Anterior cingulate cortex (tissue), 58 donors: ENCODE measurements around the gene AGMO.
A peak's percentile ranks its signal among the peaks of the same experiment; 100 is the strongest.

Experiments
- DNase-seq, 58 donors: peaks; one replicate each; lab custom pipeline; 2025; lab: John Stamatoyannopoulos, UW

The AGMO gene

DNA sequence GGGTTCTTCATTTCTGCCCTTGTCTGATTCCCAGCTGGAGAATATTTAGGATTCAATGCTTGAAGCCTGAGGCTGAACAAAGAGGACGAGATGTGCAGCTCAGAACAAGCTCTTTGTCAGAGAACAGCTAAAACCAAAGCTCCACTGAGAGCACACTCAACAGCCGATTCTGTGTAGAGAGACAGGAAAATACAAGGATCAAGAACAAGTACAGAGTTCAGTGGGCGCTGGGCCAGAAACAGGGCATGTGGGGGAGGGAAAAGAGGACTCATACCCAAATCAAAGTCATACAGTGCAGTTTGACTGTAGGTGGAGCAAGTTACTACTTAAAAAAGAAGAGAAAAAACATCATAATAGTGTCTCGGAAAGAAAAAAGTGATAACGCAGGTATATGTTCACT is at the start of gene AGMO:
Gene AGMO (minus strand): TSS at position 181 of the 400 bp plus-strand sequence.
- peak in 54 of 58 donors; percentile 1 to 82 (median 40) for DNase-seq

DNA sequence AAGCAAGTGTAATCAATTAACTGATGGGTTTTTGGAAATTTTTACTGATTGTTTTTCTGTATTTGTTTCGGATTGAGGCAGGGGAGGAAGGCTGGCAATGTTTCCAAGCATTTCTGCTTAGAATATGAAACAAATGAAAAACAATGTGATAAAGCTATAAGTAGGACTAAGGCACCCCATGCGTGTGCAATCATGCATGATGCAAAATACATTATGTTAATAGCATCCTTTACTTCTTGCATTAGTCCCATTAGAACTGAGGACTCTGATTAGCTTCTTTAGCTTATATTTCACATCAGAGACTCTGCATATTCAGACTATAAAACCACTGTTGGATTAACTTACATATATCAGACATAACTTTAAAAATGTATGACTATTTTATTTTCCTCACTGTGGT is 48.7 kb upstream of the AGMO start:
- DNase-seq: no peak

DNA sequence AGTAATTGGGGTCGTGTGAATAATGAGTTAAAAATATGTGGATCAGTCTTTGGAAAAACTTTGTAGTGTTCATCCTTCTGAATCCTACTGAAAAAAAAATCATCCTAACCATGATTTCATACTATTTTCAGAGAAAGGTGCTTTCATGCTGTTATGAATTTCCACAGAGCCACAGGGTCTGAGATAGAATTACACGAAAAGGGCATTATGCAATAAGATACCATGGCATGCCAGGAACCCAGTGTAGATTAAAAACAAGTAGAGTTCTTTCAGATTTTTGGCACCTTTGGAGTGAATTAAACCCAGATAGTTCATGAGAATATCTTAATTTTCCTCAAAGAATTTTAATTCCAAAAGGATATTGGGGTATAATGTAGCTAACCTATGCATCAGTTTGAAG is 47.5 kb upstream of the AGMO start:
- DNase-seq: no peak

DNA sequence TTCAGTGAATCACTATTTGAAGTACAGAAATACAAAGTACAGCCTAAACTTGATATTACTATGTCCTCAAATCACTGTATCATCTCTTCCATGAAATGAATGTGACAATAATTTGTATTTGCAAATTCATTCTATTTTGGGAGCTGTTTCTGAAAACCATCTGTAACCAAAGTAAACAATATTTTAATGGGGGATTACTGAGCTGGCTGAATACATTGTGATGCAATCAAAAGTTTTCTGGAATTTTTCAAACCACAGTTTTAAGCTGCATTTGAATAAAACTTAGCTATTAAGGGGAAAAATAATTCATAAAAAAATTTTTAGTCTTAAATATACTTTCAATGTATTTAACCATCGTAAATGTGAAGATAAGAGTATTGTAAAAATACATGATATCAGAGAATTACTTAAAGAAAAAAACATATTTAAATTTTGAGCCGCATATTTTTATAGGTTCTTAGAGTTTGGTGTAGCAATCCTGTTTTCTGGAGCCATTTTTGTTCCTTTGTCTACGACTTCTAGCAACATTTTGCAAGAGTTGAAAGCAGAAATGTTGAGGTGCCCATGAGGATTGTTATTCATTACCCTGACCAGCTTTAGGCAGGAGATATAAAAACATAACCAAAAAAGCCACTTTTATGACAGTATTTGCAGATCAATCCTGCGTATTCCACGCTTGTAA is 45.9 kb upstream of the AGMO start:
- no peak for DNase-seq

DNA sequence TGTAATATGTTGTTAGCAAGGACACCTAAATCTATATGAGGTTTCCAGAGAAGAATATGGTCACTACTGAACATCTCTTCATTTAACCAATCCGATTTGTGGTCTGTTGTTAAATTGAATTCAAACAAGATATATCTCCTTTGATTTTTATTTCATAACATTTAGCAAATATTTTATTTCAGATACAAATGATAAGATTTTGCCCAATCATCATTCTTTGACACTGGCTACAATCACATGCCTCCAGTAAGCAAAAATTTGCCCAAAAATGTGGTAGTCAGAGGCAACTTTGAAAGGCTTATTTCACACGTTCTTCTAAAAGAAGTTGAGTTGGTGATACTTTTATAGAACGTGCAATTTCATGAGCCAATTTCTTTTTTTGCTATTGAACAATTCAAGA is 44.7 kb upstream of the AGMO start:
- no peak for DNase-seq

DNA sequence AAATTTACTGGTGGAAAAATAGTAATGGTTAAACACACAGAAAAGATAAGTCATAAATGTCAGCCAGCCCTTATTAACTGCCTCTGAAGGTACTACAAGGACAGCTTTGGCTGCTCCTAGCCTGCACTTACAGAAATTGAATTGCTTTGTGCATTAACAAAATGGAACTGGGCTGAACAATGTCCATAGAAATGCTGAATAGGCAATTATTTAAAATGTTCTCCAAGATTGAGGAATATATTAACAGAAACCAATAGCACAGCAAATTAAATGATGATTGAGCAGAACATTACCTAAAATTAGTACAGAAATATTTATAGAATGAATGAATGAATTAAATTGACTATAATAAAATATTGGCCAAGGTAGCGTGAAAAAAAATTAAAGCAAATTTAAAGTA is 42.4 kb upstream of the AGMO start:
- DNase-seq: no peak

DNA sequence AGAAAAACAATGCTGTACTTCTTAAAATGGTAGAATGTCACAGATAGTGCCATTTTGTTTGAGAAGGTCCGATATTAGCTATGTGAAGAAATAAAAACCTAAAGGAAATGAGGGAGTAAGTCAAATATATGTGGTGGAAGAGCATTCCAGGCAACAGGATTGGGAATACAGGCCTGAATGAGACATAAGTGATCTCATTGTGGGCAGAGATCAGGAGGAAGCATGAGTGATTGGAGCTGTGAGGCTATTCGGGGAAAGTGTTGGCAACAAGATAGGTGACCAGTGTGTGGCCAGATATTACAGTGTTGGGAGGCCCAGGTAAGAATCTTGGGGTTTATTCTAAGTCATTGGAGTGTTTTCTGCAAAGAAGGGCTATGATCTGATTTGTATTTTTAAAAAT is 41.3 kb upstream of the AGMO start:
- no peak for DNase-seq

DNA sequence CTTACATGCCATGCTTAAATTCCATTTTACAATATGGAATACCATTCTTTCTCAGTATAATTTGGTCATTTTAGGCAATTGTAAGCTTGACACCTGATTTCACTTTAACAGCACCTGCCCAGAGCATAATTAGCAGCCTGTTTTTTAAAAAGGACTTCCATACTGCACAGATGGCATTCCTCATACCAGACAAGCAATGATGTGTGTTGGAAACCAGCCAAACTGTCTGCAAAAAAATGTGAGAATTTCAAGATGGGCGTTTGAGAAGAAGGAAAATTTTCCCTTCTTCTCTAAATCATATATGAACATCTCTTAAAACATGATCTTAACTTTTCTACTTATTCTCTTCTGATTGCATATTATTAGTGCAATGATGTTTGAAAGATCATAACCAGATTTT is 40.4 kb upstream of the AGMO start:
- no peak for DNase-seq

DNA sequence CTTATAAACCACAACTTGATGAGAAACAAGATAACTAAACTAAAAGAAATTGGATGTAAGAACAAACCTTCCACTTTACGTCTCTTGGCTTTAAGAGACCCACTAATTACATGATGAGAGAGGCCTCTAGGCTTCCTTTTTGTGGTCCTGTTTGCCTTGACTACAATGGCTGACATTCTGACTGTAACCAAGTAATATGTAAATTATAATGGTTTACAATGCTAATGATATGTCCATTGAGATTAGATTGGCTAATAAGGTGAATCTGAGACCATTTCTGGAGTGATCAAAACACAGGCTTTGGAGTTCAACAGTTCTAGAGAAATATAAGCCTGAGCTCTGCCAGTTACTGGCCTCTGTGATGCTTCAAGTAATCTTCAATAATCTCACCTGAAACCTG is 39.4 kb upstream of the AGMO start:
- DNase-seq: no peak

DNA sequence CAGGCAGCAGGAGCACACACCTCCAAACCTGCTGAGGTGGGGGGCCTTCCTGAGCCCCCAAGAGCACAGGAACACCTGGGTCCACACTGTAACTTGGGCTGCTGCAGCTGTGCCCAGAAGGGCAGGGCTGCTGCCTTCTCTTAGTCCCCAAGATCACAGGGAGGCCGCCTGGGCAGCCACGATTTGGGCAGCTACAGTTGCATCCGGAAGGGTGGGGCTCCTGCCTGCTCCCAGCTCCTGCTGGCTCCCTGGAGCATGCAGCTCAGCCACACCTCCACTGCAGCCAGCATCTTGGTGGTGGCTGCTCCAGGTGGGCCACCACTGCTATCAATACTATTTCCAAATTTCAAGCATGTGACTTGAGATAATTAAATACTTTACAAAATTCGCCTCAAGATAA is 38.5 kb upstream of the AGMO start:
- no peak for DNase-seq

DNA sequence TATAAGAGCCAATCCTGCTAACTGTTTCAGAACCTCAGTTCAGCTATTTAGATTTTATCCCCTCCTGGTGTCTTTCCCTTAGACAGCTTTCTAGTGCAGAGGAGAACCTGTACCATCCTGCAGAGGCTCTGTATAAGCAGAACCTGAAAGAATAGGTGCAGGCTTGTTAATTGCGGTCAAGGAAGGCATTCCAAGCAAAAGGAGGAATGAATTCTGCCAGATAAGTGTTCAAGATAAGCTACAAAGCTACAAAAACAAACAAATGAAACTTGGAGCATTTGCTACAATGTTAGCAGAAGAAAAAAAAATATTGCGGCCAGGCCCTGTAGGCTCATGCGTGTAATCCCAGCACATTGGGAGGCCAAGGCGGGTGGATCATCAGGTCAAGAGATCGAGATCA is 32.6 kb upstream of the AGMO start:
- no peak for DNase-seq

DNA sequence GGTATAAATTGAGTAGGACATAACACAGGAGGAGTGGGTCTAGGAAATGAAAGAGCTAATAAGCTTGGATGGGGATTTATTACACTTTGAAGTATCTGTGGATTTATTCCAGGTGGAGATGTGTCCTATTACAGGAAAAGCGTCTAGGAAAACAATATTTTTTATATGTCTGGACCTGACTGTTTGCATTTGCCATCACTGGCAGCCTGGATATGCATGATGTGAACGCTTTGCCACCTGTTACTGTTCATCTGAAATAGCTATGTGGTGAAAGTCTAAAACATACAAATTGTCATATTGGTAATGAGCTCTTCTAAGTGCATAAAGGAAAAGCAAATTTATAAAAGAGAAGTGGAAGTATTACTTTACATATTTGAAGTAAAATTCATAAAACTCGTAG is 31.6 kb upstream of the AGMO start:
- no peak for DNase-seq

DNA sequence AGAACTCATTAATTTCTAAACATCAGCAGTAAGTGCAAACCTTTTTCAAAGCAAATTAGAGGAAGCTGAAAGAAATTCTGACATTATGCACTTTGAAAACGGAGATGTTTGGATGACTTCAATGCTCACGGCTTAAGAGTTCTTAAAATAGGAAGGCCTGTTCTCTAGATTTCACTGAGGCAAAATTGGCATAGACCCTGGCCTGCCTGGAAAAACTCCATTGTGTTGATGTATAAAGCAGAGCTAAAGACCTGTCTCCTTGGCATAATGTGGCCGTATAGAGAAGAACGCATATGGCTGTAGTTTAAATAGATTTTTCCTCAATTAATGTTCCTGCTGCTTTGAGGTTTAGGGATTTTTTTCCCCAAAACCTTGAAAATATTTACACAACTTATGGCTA is 24.5 kb upstream of the AGMO start:
- no peak for DNase-seq

DNA sequence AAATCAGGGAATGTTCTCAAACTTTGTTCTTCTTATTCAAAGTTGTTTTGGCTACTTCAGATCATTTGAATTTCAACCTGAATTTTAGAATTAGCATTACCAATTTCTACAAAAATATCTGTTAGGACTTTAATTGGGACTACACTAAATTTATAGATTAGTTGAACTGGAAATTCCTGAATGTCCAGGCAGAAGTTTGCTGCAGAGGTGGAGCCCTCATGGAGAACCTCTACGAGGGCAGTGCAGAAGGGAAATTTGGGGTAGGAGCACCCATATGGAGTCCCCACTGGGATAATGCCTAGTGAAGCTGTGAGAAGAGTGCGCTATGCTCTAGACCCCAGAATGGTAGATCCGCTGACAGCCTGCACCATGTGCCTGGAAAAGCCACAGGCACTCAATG is 22.8 kb upstream of the AGMO start:
- DNase-seq: no peak

DNA sequence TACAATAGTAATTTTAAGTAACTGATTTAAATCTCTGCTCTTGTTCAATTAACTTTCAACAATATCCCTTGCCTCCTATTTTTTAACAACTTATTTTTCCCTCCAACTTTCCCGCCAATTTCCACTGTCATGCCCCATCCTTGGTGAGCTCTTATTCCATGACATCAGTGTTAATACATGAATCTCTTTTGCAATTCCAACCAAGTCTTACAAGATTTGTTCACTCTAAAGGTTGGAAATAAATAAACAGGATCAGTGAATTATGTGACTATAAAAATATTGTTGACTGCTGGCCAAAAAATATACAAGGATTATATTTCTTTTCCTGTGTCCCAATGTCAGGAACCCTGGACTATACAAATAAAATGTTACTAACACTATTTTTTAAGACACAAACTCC is 21.0 kb upstream of the AGMO start:
- DNase-seq: no peak

DNA sequence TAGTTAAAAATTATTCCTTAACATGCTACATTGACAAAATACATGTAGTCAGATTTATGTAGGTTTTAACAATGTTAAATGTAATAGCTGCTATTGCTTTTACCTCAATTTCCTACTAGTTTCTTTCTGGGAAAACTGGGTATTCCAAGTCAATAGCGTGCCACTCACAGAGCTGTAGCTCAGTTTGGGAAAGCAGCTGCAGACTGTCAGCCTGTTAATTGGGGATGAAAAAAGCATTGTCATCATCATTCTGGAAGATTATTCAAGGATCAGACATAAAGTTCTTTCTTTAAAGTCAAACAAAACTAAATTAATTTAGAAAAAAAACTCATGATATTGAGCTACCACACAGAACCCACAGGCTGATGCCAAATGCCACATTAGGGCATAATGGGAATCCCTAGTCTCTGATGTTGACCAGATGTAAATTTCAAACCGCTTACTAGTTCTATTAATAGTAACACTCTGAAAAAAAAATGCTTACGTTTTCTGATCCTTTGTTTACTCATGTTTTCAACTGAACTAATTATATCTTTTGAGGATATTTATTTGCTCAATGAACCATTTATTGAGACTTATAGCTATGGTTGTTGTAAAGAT is 19.6 kb upstream of the AGMO start:
- DNase-seq: no peak

DNA sequence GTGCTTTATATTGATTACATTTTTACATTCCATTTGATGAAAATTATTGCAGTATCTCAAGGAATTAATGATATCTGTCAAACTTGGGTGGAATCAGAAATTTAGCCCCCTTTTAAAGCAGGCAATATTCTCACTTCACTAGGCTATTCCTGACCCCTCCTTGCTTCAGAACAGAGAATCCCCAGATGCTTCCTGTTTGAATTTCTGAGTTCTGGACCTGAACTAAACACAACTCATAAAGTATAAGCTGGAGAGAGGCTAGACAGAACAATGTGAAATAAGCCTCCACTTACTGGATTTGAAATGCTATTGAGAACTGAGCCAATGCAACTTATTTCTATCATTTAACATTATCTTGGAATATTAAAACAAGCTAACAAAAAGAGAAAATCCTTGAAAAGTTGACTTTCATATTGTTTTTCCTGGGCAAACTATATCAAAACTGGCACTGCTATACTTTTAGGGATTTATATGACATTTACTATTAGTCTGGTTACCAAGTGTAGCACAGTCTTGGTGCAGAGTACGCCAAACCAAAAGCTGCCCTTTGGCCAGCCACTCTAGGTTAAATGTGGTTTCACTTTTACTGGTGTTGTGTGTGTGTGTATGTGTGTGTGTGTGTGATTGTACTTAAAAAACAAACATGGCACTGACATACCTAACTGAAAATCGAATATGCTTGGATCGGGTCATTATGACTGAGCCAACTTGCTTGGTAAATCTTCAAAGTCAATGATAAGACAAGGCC is 19.0 kb upstream of the AGMO start:
- no peak for DNase-seq

DNA sequence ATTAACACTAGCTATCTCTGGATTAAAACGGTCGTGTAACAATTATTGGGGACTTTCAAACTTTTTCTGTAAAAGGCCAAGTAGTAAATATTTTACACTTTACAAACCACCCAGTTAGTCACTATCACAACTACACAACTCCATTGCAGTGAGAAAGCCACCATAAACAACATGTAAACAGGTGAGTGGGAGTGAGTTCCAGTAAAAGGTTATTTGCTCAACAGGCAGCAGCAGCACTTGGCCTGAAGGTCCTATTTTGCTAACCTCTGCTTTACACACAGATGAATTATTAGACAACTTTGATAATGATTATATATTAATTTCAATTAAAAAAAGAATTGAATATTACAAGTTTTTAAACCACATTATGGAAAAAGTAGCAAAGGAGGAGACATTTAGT is 15.8 kb upstream of the AGMO start:
- DNase-seq: no peak

DNA sequence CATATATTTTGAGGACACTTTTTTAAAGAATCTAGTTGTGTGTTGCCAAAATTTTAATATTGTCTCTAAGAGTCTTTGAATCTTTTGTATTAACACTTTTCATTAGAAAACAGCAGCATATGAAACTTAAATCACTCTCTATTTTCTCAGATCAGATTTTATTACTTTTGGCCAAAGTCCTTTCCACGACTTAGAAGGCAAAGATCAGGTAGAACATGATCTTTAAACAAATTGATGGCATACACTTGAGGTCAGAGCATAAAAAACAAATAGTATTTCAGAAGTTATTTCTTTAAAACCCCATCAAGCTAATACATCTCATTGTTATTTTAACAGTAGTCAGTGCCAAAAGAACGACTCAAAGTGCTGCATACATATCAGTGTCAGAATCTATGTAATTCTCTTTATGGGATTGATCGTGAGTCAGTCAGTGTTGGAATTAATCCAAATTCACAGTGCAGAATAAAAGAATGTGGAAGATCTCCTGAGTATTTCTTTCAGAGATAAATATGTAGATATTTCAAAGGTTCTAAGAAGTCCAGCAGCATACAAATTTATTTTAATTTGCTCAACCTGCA is 9.6 kb upstream of the AGMO start:
- no peak for DNase-seq

DNA sequence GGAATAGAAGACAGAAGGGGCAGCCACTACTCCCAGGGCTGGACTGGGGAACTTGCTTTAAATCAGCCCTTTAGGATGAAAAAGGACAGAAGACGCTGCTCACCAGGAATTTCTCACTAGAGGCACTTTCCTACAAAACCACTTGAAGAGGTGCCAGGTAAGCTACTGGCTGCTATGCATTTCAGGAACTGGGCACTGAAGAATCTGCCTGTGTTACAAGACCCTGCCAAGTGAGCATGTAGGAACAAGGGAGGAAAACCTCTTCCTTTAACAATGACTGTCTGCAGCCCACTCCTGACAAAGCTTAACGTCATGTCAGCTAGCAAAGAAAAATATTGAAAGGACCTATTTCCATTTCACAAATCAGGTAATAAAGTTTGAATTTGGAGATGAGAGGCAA is 5.8 kb upstream of the AGMO start:
- DNase-seq: no peak

DNA sequence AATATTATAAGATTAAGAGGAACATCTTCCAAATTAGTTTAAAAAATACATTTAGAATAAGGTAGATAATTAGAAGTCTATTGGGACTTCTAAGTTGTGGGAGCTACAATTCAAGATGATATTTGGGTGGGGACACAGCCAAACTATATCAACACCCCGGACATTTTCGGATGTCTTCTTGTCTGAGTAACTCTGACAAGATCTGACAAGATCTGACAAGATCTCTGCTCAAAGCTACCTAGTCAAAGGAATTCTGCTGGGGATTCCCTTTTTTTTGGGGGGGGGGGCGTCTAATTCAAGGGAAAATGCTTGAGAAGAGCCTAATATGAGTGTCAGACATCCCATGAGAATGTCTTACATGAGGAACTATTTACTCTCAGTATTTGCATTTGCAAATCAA is 5.2 kb upstream of the AGMO start:
- DNase-seq: no peak

DNA sequence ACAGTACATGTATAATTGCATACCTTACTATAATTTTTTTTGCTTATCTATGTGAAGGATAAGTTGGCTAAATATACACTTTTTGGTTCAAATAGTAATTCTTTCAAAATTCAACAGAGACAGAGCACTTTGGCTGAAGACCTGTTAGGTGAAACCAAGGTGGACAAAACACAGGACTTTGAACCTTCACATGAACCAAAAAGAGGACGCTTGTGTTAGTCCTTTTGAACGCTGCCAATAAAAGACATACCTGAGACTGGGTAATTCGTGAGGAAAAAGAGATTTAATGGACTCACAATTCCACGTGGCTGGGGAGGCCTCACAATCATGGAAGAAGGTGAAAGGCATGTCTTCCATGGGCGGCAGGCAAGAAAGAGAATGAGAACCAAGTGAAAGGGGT is 4.7 kb upstream of the AGMO start:
- no peak for DNase-seq
